ENCODE data around the gene STAP1.

Gene STAP1

GRCh38 chr4:67549123-67549522 is 9.4 kb upstream of the STAP1 start:
- TF ChIP-seq CTCF (IDR thresholded peaks at IDR 0.05), result peak; percentile 73

GRCh38 chr4:67550451-67550850 is 8.1 kb upstream of the STAP1 start:
- TF ChIP-seq CTCF (IDR thresholded peaks at IDR 0.05), result no peak

GRCh38 chr4:67550857-67551256 is 7.7 kb upstream of the STAP1 start:
- no peak for TF ChIP-seq CTCF (IDR thresholded peaks at IDR 0.05)

GRCh38 chr4:67554096-67554495 is 4.4 kb upstream of the STAP1 start:
- no peak for TF ChIP-seq CTCF (IDR thresholded peaks at IDR 0.05)

GRCh38 chr4:67555447-67555846 is 3.1 kb upstream of the STAP1 start:
- TF ChIP-seq CTCF (IDR thresholded peaks at IDR 0.05), result no peak

- TF ChIP-seq CTCF (IDR thresholded peaks at IDR 0.05), result no peak
These were observed 2.1 kb upstream of the STAP1 start for GRCh38 chr4:67556436-67556835.

GRCh38 chr4:67565284-67565683 is 6.8 kb downstream of the STAP1 start:
- TF ChIP-seq CTCF (IDR thresholded peaks at IDR 0.05), result no peak

- TF ChIP-seq CTCF (IDR thresholded peaks at IDR 0.05), result no peak
These were observed 7.8 kb downstream of the STAP1 start for GRCh38 chr4:67566335-67566734.
